Measurements from ENCODE around the gene C21orf91.
"Not testable (repeated sequence)": the region's sequence is repeated elsewhere in the genome, so short reads cannot be mapped to it uniquely, and the experiment has no call there.

Gene C21orf91

GRCh38 chr21:17775431-17776126, 43.6 kb downstream of the C21orf91 start:
- DNase-seq = peak in 2 of 6 experiments; percentile 4 to 23

- DNase-seq = not testable (repeated sequence)
These were observed 44.1 kb downstream of the C21orf91 start for GRCh38 chr21:17775021-17775420.

GRCh38 chr21:17769447-17769845, 49.7 kb downstream of the C21orf91 start:
- DNase-seq = no peak

- no peak for DNase-seq
These were observed 50.2 kb downstream of the C21orf91 start for GRCh38 chr21:17768840-17769446.

- no peak for DNase-seq
These were observed 53.9 kb downstream of the C21orf91 start for GRCh38 chr21:17765207-17765606.

GRCh38 chr21:17763288-17764037, 55.7 kb downstream of the C21orf91 start:
- no peak for DNase-seq

GRCh38 chr21:17759511-17760178, 59.5 kb downstream of the C21orf91 start:
- DNase-seq = no peak

- no peak for DNase-seq
These were observed 60.5 kb downstream of the C21orf91 start for GRCh38 chr21:17758683-17759082.

GRCh38 chr21:17757671-17758070, 61.5 kb downstream of the C21orf91 start:
- DNase-seq = no peak

GRCh38 chr21:17753736-17754135, 65.4 kb downstream of the C21orf91 start:
- no peak for DNase-seq

- DNase-seq = no peak
These were observed 67.0 kb downstream of the C21orf91 start for GRCh38 chr21:17752171-17752570.

- DNase-seq = no peak
These were observed 72.2 kb downstream of the C21orf91 start for GRCh38 chr21:17746920-17747319.

GRCh38 chr21:17745086-17745485, 74.1 kb downstream of the C21orf91 start:
- no peak for DNase-seq

- DNase-seq = no peak
These were observed 76.1 kb downstream of the C21orf91 start for GRCh38 chr21:17742940-17743592.

GRCh38 chr21:17742181-17742580, 77.0 kb downstream of the C21orf91 start:
- DNase-seq = no peak
